Measurements from ENCODE around the gene KIF17. TPM values are rescaled to one million over a fixed set of nuclear protein-coding genes. Genes with fewer than 3 reads are reported as not detected.
A peak's percentile ranks its signal among the peaks of the same experiment; 100 is the strongest.

The KIF17 gene
- total and polyA plus RNA-seq, 4 donors = 4.1 to 9.6 (median 5.9) TPM

DNA sequence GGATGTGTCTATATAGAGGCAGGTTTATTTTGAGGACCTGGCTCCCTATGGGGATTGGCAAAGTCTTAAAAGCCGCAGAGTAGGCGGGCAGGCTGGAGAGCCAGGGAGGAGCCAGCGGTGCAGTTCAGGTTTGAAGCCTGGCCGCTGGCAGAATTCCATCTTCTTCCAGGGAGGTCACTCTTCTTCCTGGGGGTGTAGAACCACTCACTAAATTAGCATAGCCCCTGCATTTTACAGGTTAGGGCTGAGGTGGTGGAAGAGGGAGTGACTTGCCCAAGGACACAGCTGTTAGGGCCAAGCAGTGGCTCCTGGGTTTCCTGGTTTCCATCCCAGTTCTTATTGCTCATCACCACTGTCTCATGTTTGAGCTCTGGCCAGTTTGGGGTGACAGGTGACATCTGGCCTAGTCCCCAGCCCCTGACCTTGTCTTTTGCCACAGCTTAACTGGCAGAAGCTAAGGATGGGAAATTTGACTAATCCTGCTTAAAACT is 83.2 kb downstream of the KIF17 start:
- WGBS, 2 donors = 8 to 10% methylated on average over 4 of the region's 4 CpGs
- Histone ChIP-seq H3K4me1 (ENCODE audit: control insufficient read depth in 5 of 5, insufficient read depth in 5 of 5, low read length in 5 of 5) (peaks cover 0 to 13% (median 4%) of the 10 kb centered on the region in 5 donors), H3K9ac (ENCODE audit: insufficient read depth in 1 of 2, low read length in 2 of 2) (peak overlapping the region; percentile 56 to 72), H3K27me3 (ENCODE audit: control insufficient read depth in 3 of 3, insufficient read depth in 3 of 3, low read length in 2 of 3) (no peaks in the 10 kb centered on the region), H3K9me3 (ENCODE audit: control insufficient read depth in 4 of 4, insufficient read depth in 3 of 4, low read length in 3 of 4) (no peaks in the 10 kb centered on the region), H3K36me3 (ENCODE audit: control insufficient read depth in 4 of 4, insufficient read depth in 4 of 4, low read length in 4 of 4) (peaks cover 6 to 13% (median 10%) of the 10 kb centered on the region in 4 donors), H3K4me3 (no peak overlapping the region), H3K27ac (ENCODE audit: low read depth in 1 of 2, low read length in 1 of 2) (peak overlapping the region in 1 of 2 donors; percentile 100)
- ATAC-seq (ENCODE audit: insufficient read depth, low FRiP score) = peak; percentile 9
- DNase-seq = peak in 2 of 3 donors; percentile 25 to 59
- TF ChIP-seq CTCF (IDR thresholded peaks at IDR 0.05; ENCODE audit: control extremely low read depth, extremely low read depth) = no peak

- Histone ChIP-seq H3K36me3 (ENCODE audit: control insufficient read depth in 4 of 4, insufficient read depth in 4 of 4, low read length in 4 of 4) (peaks cover 4 to 9% (median 8%) of the 10 kb centered on the region in 4 donors), H3K27ac (ENCODE audit: low read depth in 1 of 2, low read length in 1 of 2) (peak overlapping the region in 1 of 2 donors; percentile 100), H3K4me3 (peak overlapping the region; percentile 49), H3K4me1 (ENCODE audit: control insufficient read depth in 5 of 5, insufficient read depth in 5 of 5, low read length in 5 of 5) (peaks cover 0 to 13% (median 4%) of the 10 kb centered on the region in 5 donors), H3K9me3 (ENCODE audit: control insufficient read depth in 4 of 4, insufficient read depth in 3 of 4, low read length in 3 of 4) (no peaks in the 10 kb centered on the region), H3K27me3 (ENCODE audit: control insufficient read depth in 3 of 3, insufficient read depth in 3 of 3, low read length in 2 of 3) (no peaks in the 10 kb centered on the region), H3K9ac (ENCODE audit: insufficient read depth in 1 of 2, low read length in 2 of 2) (peak overlapping the region; percentile 56 to 72)
- no peak for TF ChIP-seq CTCF (IDR thresholded peaks at IDR 0.05; ENCODE audit: control extremely low read depth, extremely low read depth)
- DNase-seq (peak in 1 of 3 donors; percentile 46), ATAC-seq (ENCODE audit: insufficient read depth, low FRiP score) (no peak)
- WGBS, 2 donors = 0 to 3% methylated on average over 11 of the region's 11 CpGs
These were observed 83.7 kb downstream of the KIF17 start for GRCh38 chr1:20634065-20634593.

- ATAC-seq (ENCODE audit: insufficient read depth, low FRiP score) = peak; percentile 82
- Histone ChIP-seq H3K27me3 (ENCODE audit: control insufficient read depth in 3 of 3, insufficient read depth in 3 of 3, low read length in 2 of 3) (no peaks in the 10 kb centered on the region), H3K9ac (ENCODE audit: insufficient read depth in 1 of 2, low read length in 2 of 2) (peak within 1 kb of the TSS; percentile 56 to 72), H3K36me3 (ENCODE audit: control insufficient read depth in 4 of 4, insufficient read depth in 4 of 4, low read length in 4 of 4) (peaks cover 0 to 5% (median 2%) of the 10 kb centered on the region in 4 donors), H3K9me3 (ENCODE audit: control insufficient read depth in 4 of 4, insufficient read depth in 3 of 4, low read length in 3 of 4) (no peaks in the 10 kb centered on the region), H3K4me3 (peak within 1 kb of the TSS; percentile 98), H3K27ac (ENCODE audit: low read depth in 1 of 2, low read length in 1 of 2) (peak within 1 kb of the TSS; percentile 96 to 100), H3K4me1 (ENCODE audit: control insufficient read depth in 5 of 5, insufficient read depth in 5 of 5, low read length in 5 of 5) (peaks cover 0 to 13% (median 4%) of the 10 kb centered on the region in 5 donors)
- DNase-seq = peak; percentile 77 to 86 (median 84)
- TF ChIP-seq CTCF (IDR thresholded peaks at IDR 0.05; ENCODE audit: control extremely low read depth, extremely low read depth) = peak; percentile 94
- WGBS, 2 donors = 1 to 2% methylated on average over 58 to 93 of the region's 93 CpGs
These were observed 84.4 kb downstream of the KIF17 start, which contains the start of gene PINK1 for GRCh38 chr1:20633190-20634064. Gene PINK1, plus strand, starts transcription at chr1:20633458. Its CDS starts 91 bp downstream, at chr1:20633549.

Measured in lung (tissue), 12 donors.